HG02642 (cell line): ENCODE measurements around the gene SRSF2.
"Not testable (repeated sequence)": the region's sequence is repeated elsewhere in the genome, so short reads cannot be mapped to it uniquely, and the experiment has no call there.

Experiments used
- ATAC-seq: cut with Tn5 transposase; IDR thresholded peaks from one replicate; pipeline ENCODE4 v1.9.1; 2021; ENCODE audit warnings: mild to moderate bottlenecking; ENCODE audit not compliant: unreplicated experiment, poor library complexity

SRSF2 gene

GRCh38 chr17:76722977-76723376 lies 14.2 kb downstream of the SRSF2 start:
- ATAC-seq: not testable (repeated sequence)

- no peak for ATAC-seq
Measured at GRCh38 chr17:76722279-76722678, 14.9 kb downstream of the SRSF2 start.

GRCh38 chr17:76721463-76721862 lies 15.7 kb downstream of the SRSF2 start:
- no peak for ATAC-seq

- ATAC-seq: no peak
Measured at GRCh38 chr17:76720941-76721340, 16.2 kb downstream of the SRSF2 start.

GRCh38 chr17:76720211-76720610 lies 16.9 kb downstream of the SRSF2 start:
- ATAC-seq: no peak

GRCh38 chr17:76718516-76718915 lies 18.6 kb downstream of the SRSF2 start:
- ATAC-seq: no peak

- ATAC-seq: no peak
Measured at GRCh38 chr17:76716839-76717215, 20.3 kb downstream of the SRSF2 start.

GRCh38 chr17:76716146-76716838 lies 20.8 kb downstream of the SRSF2 start:
- no peak for ATAC-seq

GRCh38 chr17:76715496-76715830 lies 21.7 kb downstream of the SRSF2 start:
- ATAC-seq: no peak

- ATAC-seq: no peak
Measured at GRCh38 chr17:76714822-76715495, 22.2 kb downstream of the SRSF2 start.

GRCh38 chr17:76714336-76714735 lies 22.8 kb downstream of the SRSF2 start:
- ATAC-seq: no peak

- no peak for ATAC-seq
Measured at GRCh38 chr17:76713765-76714164, 23.4 kb downstream of the SRSF2 start.

GRCh38 chr17:76712321-76712720 lies 24.8 kb downstream of the SRSF2 start:
- ATAC-seq: not testable (repeated sequence)

GRCh38 chr17:76710863-76711611 lies 26.1 kb downstream of the SRSF2 start, which contains the start of gene MXRA7:
Gene MXRA7, minus strand, starts transcription at chr17:76710965. Its CDS starts 19 bp downstream, at chr17:76710946.
- ATAC-seq: peak; percentile 64

GRCh38 chr17:76709951-76710862 lies 26.9 kb downstream of the SRSF2 start:
- peak; percentile 28 for ATAC-seq

GRCh38 chr17:76709077-76709950 lies 27.8 kb downstream of the SRSF2 start:
- ATAC-seq: no peak

GRCh38 chr17:76707985-76708807 lies 28.9 kb downstream of the SRSF2 start:
- ATAC-seq: no peak

GRCh38 chr17:76706817-76707216 lies 30.3 kb downstream of the SRSF2 start:
- ATAC-seq: no peak

- no peak for ATAC-seq
Measured at GRCh38 chr17:76704805-76705204, 32.3 kb downstream of the SRSF2 start.
